ENCODE measurements around the gene VAT1. TPM values are rescaled to one million over a fixed set of nuclear protein-coding genes. Genes with fewer than 3 reads are reported as not detected.

The VAT1 gene
- total and polyA plus RNA-seq, 2 of the 13 experiments (the other 11 are each of a cell fraction or from before 2014, with no cell fraction given) = 143 to 205 TPM

DNA sequence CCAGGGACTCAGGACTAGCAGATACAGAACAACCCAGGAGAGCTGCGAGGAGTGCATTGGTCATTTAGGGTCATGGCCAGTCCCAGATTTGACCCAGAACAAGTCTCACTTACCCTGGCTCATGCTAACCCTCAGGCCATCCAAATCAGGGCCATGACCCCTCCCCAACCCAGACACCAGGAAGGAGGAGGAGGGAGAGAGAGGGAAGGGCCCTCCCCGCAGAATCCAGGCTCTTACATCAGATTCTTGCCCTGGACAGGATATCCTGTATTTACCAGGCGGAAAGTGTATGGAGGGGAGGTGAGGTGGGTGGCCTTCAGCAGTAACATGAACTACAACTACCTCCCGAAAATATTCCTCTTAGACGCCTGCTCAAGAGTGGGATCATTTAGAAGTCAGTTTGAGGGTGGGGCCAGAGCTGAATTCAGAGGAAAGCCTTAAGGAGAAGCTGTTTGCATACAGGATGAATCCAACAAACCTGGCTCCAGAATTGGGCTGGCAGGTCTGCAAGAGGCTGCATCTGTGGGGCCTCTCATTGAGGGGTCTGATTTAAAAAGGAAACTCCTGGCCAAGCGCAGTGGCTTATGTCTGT is 2.1 kb downstream of the VAT1 start (continued):
- TF ChIP-seq, protein P1, sequence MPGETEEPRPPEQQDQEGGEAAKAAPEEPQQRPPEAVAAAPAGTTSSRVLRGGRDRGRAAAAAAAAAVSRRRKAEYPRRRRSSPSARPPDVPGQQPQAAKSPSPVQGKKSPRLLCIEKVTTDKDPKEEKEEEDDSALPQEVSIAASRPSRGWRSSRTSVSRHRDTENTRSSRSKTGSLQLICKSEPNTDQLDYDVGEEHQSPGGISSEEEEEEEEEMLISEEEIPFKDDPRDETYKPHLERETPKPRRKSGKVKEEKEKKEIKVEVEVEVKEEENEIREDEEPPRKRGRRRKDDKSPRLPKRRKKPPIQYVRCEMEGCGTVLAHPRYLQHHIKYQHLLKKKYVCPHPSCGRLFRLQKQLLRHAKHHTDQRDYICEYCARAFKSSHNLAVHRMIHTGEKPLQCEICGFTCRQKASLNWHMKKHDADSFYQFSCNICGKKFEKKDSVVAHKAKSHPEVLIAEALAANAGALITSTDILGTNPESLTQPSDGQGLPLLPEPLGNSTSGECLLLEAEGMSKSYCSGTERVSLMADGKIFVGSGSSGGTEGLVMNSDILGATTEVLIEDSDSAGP (CRISPR knock-in tag; IDR thresholded peaks at IDR 0.05; ENCODE audit: borderline replicate concordance) = 0 out of 2 replicates have a peak, but pooled peaks have one; percentile 28
- no peak for TF ChIP-seq ZNF33B (CRISPR knock-in tag; IDR thresholded peaks at IDR 0.05)
- TF ChIP-seq THYN1 (CRISPR knock-in tag; IDR thresholded peaks at IDR 0.05; ENCODE audit: borderline replicate concordance, low read depth) = 0 out of 2 replicates have a peak, but pooled peaks have one; percentile 8
- no peak for TF ChIP-seq MATR3 (CRISPR knock-in tag; IDR thresholded peaks at IDR 0.05)

DNA sequence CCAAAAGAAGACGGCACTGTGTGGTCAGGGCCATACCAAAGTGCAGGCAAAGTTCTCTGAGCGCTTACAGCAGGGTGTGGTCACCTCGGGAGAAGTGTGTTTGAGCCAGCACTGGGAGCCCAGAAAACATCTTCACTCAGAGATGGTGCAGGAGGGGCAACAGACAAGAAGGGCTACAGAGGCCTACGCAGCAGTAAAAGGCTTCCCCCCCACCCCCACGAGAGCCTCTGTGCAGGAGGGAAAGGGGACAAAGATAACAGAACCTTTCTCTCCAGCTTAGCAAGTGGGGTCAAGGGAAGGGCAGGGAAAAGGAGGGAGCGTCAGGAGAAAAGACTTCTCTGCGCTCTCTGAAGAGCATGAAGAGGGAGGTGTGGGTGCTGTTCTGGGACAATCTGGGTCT is 2.8 kb downstream of the VAT1 start:
- in situ Hi-C loops (cut with HindIII; ENCODE audit: extremely low pct_ligation_motif_present, low pct_unique_long_range_greater_than_20kb) (no loop called here), intact Hi-C loops (cut with micrococcal nuclease; ENCODE audit: unreplicated experiment) (no loop called here)
- H3K27me3 ChIP-seq (ENCODE audit: control insufficient read depth in 1 of 2, insufficient read depth in 2 of 2, low read length in 2 of 2) = no peaks in the 10 kb centered on the region; a peak in 1 of 5 replicates
- ATAC-seq (no peak), FAIRE-seq (no peak), DNase-seq (ENCODE audit: low spot score) (no peak)
- peak overlapping the region in 1 of 3 experiments; percentile 100; a peak in 1 of 6 replicates for H3K4me3 ChIP-seq (replicated peaks in 1 of 3; ENCODE audit: insufficient read depth in 1 of 3, low read depth in 2 of 3, low read length in 3 of 3)
- H3K4me2 ChIP-seq (ENCODE audit: low read depth, low read length) = peak overlapping the region; percentile 80
- H4K20me1 ChIP-seq (ENCODE audit: insufficient read depth, low read length) = no peaks in the 10 kb centered on the region
- peaks cover 23 to 51% of the 10 kb centered on the region in 2 experiments for H3K36me3 ChIP-seq (replicated peaks in 1 of 2; ENCODE audit: control insufficient read depth in 1 of 2, insufficient read depth in 2 of 2, low read length in 2 of 2)
- POLR2A ChIA-PET = interaction anchor here (1.6 to 4.5 kb wide), 2 partner anchors 9 to 21 kb away, joined by 7 to 55 read pairs; partner anchors contain the start of gene RPL27
- WGBS (ENCODE audit: low lambda C conversion rate) = 77% methylated on average over 7 of the region's 7 CpGs
- CTCF ChIA-PET (ENCODE audit: low intra/inter-chr PET ratio, low total read pairs) = no interaction called here
- H3K79me2 ChIP-seq (ENCODE audit: insufficient read depth, low read length) = peaks cover 26% of the 10 kb centered on the region
- no TSS peak for BruUV-seq (replicated peaks)
- H3K9me3 ChIP-seq (ENCODE audit: low read length) = no peaks in the 10 kb centered on the region
- H3K4me1 ChIP-seq (ENCODE audit: insufficient read depth, low read length) = peaks cover 55% of the 10 kb centered on the region
- H2AFZ ChIP-seq (ENCODE audit: low read length) = no peak overlapping the region
- H3K27ac ChIP-seq (ENCODE audit: extremely low read length, insufficient read depth, low read length) = peak overlapping the region; percentile 39
- TF ChIP-seq ZNF7 (CRISPR knock-in tag; IDR thresholded peaks at IDR 0.05) (peak; percentile 76), ONECUT2 (CRISPR knock-in tag; IDR thresholded peaks at IDR 0.05) (no peak), ARNT2 (CRISPR knock-in tag; IDR thresholded peaks at IDR 0.05; ENCODE audit: low read depth) (0 out of 2 replicates have a peak, but pooled peaks have one; percentile 25)
- TF ChIP-seq, protein P2, sequence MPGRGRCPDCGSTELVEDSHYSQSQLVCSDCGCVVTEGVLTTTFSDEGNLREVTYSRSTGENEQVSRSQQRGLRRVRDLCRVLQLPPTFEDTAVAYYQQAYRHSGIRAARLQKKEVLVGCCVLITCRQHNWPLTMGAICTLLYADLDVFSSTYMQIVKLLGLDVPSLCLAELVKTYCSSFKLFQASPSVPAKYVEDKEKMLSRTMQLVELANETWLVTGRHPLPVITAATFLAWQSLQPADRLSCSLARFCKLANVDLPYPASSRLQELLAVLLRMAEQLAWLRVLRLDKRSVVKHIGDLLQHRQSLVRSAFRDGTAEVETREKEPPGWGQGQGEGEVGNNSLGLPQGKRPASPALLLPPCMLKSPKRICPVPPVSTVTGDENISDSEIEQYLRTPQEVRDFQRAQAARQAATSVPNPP (CRISPR knock-in tag; IDR thresholded peaks at IDR 0.05) = no peak
- H3K9ac ChIP-seq (ENCODE audit: insufficient read depth, low read depth, low read length) = peak overlapping the region; percentile 39; the same call in 1 of the 2 replicates
